GM10847 (cell line): ENCODE results near the gene USP25.

Source experiments
- POLR2A ChIP-seq: IDR thresholded peaks from 2 replicates; pipeline ENCODE4 v1.6.1; 2011; ENCODE audit not compliant: insufficient read length; ENCODE audit errors: extremely low read depth

The USP25 gene, protein sequence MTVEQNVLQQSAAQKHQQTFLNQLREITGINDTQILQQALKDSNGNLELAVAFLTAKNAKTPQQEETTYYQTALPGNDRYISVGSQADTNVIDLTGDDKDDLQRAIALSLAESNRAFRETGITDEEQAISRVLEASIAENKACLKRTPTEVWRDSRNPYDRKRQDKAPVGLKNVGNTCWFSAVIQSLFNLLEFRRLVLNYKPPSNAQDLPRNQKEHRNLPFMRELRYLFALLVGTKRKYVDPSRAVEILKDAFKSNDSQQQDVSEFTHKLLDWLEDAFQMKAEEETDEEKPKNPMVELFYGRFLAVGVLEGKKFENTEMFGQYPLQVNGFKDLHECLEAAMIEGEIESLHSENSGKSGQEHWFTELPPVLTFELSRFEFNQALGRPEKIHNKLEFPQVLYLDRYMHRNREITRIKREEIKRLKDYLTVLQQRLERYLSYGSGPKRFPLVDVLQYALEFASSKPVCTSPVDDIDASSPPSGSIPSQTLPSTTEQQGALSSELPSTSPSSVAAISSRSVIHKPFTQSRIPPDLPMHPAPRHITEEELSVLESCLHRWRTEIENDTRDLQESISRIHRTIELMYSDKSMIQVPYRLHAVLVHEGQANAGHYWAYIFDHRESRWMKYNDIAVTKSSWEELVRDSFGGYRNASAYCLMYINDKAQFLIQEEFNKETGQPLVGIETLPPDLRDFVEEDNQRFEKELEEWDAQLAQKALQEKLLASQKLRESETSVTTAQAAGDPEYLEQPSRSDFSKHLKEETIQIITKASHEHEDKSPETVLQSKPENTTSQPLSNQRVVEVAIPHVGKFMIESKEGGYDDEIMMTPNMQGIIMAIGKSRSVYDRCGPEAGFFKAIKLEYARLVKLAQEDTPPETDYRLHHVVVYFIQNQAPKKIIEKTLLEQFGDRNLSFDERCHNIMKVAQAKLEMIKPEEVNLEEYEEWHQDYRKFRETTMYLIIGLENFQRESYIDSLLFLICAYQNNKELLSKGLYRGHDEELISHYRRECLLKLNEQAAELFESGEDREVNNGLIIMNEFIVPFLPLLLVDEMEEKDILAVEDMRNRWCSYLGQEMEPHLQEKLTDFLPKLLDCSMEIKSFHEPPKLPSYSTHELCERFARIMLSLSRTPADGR

DNA sequence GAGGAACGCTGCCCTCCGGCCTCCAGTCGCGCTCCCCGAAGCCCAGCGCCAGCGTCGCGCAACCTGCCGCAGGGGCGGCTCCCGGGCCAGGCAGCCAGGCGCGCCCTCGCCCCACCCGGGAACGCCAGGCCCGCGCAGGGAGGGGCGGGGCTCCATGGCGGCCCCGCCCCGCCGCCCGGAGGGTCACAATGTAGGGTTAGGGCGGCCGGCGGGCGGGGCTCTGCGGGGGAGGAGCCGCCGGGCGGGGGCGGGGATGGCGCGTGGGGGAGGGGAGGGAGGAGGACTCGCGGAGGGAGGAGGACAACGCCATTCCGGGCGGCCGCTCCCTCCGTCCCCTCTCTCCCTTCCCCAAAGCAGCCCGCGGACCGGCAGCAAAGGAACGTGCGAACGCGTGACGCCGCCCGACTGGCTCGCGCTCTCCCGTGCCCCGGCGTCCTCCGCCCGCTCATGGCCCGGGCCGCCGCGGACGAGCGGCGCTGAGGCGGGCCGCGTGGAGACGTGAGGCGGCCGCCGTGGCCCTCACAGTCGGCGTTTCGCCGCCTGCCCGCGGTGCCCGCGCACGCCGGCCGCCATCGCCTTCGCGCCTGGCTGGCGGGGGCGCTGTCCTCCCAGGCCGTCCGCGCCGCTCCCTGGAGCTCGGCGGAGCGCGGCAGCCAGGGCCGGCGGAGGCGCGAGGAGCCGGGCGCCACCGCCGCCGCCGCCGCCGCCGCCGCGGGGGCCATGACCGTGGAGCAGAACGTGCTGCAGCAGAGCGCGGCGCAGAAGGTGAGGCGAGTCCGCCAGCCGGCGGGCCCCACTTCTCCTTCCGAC lies at the start of gene USP25:
Gene USP25, plus strand, starts transcription at position 309 of the 810 bp plus-strand sequence. Its CDS starts 412 bp downstream, at position 721.
- TF ChIP-seq POLR2A: peak; percentile 47

DNA sequence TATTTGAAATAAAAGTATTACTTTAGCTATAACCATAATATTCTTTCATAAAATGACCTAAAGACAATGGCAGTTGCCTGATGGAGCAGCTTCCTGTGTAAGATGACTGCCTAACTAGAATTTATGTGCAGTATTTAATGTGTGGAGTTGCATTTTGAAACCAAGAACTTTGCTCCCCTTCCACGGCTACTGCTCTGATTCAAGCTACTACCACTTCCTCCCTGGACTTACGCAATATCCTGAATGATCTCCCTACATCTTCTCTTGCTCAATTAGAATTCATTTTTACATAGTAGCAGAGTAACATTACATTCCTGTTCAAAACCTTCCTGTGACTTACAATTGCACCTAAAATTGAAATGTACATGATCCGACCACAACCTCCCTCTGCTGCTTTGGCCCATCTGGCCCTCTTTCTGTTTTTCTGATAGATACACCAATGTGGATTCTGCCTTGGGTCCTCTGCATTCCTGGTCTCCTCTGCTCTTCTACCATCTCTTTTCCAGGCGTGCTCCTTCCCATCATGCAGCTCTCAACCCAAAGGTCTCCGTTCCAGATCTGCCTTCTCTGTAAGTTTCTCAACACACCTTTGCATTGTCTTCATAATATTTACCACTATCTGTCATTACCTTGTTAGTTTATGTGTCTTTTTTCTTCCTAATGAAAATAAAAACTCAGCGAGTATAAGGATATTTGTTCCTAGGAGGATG lies 47.4 kb upstream of the USP25 start:
- TF ChIP-seq POLR2A: no peak

DNA sequence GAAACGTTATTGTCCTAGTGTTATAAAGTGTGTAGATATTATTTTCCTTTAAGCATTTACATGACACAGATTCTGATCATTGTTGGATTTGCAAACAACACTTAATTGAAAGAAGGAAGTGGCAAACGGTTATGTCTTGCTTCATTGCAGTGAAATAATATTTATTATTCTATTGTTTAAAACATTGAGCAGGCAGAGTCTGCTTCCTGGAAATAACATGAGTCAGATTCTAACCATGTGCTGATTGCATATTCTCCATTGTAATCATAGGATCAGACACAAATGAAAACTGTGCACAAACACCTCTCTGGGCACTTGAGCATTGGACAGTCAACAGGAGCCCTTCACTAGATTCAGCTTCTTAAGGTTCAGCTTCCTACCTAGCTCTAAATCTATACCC lies 46.8 kb upstream of the USP25 start:
- TF ChIP-seq POLR2A: no peak

DNA sequence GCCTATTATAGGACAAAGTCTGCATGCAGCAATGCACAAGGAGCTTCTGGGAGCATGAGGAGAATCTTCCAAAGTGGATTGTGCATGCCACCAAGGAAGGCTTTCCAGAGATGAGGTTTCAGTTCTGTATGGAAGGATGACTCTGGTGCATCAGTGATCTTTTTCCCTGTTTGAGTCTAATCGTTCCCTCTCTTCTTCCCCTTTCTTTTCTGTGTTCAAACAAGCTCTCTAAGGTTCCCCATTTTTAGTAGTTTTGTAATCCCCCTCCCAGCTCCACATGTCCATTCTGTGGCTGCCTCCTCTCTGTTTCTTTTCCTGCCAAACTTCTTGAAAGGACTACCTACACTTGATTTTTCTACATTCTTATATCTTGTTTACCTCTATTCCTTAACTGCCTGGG lies 43.3 kb upstream of the USP25 start:
- TF ChIP-seq POLR2A: no peak

DNA sequence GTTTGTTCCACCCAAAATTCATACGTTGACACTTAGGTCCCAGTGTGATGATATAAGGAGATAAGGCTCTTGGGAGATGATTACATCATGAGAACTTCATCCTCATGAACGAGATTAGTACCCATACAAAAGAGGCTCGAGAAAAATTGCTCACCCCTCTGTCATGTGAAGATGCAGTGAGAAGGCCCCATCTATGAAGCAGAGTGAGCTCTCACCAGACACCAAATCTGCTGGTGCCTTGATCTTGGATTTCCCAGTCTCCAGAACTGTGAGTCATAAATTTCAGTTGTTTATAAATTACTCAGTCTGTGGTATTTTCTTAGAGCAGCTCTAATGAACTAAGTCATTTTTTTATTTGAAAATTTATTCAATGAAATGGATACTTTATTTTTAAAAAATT lies 42.6 kb upstream of the USP25 start:
- no peak for TF ChIP-seq POLR2A

DNA sequence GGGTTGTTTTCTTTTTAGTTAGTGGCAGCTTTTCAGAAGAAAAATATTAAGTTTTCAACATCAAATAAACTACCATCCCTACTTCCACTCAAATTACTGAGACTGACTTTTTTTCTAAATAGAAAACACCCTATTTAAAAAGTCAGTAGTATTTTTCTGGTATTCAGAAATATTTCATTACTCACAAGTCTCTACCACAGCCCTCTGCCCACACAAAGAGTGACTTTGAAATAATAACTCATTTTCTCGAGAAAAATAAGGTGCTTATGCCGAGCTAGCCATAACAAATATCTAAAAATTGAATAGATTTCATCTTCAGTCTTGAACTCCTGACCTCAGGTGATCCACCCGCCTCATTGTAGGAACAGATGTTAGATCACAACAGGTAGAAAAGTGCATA lies 41.8 kb upstream of the USP25 start:
- TF ChIP-seq POLR2A: no peak

DNA sequence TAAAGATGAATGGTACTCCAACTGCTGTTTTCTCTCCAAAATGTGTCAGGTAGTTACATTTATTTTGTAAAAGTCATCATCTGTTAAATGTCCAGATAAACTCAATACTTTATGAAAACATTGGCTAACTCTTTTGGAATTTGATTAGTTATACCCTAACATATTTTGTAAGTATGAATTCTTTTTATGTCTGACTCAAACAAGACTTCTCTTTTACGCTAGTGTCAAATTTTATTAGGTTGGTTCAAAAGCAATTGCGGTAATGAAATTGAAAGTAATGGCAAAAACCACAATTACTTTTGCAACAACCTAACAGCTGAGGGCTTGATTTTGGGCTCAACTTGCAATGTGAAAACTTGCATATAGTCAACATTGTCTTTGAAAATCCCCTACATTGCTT lies 41.0 kb upstream of the USP25 start:
- no peak for TF ChIP-seq POLR2A

DNA sequence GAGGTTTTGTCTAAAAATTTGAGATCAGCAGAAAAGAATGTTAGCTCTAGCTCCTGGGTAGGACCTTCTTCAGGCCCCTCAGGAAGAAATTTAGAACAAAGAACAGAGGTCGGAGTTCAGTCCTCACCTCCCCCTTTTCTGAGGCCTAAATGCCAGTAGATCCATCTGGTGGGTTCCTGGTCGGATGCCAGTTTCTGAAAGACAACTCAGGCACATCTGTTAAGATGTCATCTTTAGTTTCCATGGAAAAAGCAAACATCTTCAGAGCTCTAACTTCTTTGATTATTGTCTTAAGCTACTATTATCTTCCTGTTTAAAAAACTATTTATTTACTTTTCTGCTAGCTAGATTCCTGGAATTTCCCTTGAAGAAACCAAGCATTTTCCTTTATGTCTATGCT lies 37.1 kb upstream of the USP25 start:
- no peak for TF ChIP-seq POLR2A

DNA sequence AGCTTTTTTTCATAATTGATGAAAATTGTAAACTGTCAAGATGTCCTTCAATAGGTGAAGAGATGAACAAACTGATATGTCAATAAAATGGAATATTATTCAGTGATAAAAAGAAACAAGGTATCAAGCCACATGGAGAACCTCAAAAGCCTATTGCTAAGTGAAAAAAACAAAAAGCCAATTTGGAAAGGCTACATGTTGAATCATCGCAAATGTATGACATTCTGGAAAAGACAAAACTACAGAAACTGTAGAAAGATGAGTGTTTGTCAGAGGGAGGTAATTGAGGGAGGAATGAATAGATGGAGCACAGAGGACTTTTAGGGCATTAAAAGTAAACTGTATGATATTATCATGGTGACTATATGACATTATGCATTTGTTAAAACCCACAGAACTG lies 34.5 kb upstream of the USP25 start:
- TF ChIP-seq POLR2A: no peak

DNA sequence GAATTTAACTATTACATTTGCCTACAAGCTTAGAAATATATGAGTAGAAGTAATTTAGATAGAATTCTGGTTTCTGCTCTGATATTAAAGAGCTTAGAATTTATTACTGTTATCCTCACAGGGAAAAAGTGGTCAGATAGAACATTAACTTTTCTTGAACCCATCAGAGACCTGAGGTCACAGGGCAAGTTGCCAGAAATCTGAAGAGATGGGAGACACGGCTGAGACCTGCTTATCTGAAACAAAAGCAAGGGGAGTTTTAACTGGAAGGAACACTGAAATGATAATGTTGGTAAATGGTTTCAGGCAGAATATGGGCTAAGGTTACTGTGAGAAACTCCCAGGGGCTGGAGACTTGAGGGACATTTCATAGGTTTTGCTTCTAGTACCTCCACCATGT lies 28.0 kb upstream of the USP25 start:
- no peak for TF ChIP-seq POLR2A

DNA sequence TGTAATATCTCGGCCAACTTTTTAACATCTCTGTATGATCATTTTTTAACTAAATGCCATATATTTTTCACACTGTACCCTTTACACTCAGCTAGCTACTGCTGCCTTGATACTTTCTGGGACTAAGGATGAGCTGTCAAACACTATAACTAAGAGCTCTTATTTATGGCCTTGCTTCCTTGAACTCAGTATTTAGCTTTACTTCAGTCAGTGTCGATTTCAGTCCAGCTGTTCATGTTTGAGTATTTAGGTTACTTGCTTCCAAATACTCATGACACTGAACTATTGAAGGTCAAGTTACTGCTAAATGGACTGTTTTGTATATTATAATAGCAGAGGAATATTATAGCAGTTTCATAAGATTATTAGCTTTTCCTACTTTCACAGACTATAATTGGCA lies 25.9 kb upstream of the USP25 start:
- no peak for TF ChIP-seq POLR2A

DNA sequence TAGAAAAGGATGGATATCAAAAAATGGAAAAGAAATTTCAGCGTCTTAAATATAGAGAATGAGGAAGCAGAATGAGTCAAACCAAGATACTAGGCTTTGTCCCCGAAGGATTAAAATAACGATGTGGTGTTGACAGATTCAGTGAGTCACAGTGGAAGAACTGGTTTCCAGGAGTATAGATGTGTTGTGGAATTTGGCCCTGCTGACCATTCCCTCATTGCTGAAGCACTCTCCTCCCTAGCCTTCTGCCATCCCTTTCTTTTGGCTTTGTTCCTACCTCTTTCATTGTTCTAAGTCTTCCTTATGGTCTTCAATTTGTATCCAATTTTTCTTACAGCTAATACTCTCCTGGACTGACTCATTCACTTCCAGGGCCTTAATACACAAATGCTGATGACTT lies 23.1 kb upstream of the USP25 start:
- TF ChIP-seq POLR2A: no peak

DNA sequence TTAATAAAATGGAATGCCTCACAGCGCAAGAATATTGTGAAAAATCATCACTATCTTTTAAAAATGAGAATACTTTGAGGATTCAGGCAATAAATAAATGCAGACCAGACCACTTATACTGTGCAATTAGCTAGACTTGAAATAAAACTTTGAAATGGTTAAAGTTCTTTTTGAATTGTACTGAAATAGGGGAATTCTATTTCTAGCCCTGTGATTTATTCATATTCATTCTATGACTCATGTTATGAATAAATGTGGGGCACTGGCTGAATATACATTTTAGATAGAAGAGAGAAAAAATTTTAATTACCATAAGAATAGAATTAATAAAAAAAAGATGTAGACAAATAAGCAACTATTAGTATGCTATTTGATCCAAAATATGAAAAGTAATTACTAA lies 16.4 kb upstream of the USP25 start:
- TF ChIP-seq POLR2A: no peak

DNA sequence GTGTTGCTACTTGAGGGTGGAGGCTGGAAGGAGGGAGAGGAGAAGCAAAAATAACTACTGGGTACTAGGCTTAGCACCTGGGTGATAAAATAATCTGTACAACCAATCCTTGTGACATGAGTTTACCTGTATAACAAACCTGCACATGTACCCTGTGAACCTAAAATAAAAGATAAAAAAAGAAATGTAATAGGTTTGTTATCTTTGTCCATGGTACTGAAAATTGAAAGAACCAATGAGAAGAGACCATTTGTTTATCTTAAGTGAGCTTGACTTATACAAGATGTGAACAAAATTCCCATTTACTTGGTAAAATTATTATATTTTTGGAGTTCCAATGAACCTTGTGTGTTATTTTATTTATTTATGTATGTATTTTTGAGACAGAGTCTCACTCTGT lies 11.1 kb upstream of the USP25 start:
- no peak for TF ChIP-seq POLR2A
